SK-N-SH treated with all-trans-retinoic acid at 6 μM for 48 hours (cell line): ENCODE data around the gene ABCC1.

Source experiments
- CREB5 ChIP-seq: fragments of 250-450 bp; sonication (Bioruptor Pico); IDR thresholded peaks from 2 replicates; pipeline ENCODE4 v1.5.1; 2020; ENCODE audit warnings: low read depth, mild to moderate bottlenecking, moderate library complexity
- TF ChIP-seq, protein P1 (sequence below): fragments of 250-450 bp; sonication (Bioruptor Pico); IDR thresholded peaks from 2 replicates; pipeline ENCODE4 v1.8.0; 2020; ENCODE audit warnings: mild to moderate bottlenecking, moderate library complexity, borderline replicate concordance

DNA sequence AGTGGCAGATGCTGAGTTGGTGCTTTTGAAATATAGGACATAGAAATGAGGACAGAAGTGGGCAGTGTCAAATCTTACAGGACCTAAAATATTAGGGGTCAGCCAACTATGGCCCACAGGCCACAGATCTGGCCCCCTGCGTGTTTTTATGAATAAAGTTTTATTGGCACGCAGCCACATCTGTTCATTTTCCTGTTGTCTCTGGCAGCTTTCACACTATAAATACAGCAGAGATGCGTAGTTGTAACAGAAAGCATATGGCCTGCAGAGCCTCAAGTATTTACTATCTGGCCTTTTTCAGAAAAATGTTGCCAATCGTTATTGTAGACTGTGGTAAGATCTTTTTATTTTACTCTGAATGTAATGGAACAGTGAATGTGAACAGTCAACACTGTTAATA is 191.1 kb downstream of the ABCC1 start:
- TF ChIP-seq CREB5 (CRISPR knock-in tag) = no peak
- TF ChIP-seq, protein P1, sequence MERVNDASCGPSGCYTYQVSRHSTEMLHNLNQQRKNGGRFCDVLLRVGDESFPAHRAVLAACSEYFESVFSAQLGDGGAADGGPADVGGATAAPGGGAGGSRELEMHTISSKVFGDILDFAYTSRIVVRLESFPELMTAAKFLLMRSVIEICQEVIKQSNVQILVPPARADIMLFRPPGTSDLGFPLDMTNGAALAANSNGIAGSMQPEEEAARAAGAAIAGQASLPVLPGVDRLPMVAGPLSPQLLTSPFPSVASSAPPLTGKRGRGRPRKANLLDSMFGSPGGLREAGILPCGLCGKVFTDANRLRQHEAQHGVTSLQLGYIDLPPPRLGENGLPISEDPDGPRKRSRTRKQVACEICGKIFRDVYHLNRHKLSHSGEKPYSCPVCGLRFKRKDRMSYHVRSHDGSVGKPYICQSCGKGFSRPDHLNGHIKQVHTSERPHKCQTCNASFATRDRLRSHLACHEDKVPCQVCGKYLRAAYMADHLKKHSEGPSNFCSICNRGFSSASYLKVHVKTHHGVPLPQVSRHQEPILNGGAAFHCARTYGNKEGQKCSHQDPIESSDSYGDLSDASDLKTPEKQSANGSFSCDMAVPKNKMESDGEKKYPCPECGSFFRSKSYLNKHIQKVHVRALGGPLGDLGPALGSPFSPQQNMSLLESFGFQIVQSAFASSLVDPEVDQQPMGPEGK = no peak
